HUDEP-2 (cell line): ENCODE measurements around the gene KSR2.

Experiments used
- DNase-seq, 76 experiments: peaks; one replicate each; lab custom pipeline; 2025; ENCODE audit not compliant: unreplicated experiment in 76 of 76; lab: John Stamatoyannopoulos, UW

KSR2 gene

GRCh38 chr12:117589021-117589420 lies 379.8 kb downstream of the KSR2 start:
- DNase-seq, result no peak

- DNase-seq, result peak in 45 of 76 experiments; percentile 1 to 48 (median 12)
These were observed 381.0 kb downstream of the KSR2 start for GRCh38 chr12:117587631-117588287.

GRCh38 chr12:117583677-117584225 lies 385.0 kb downstream of the KSR2 start:
- DNase-seq, result no peak

- DNase-seq, result no peak
These were observed 385.7 kb downstream of the KSR2 start for GRCh38 chr12:117583092-117583491.

GRCh38 chr12:117582135-117582784 lies 386.5 kb downstream of the KSR2 start:
- no peak for DNase-seq

GRCh38 chr12:117580718-117581062 lies 388.1 kb downstream of the KSR2 start:
- peak in 45 of 76 experiments; percentile 1 to 46 (median 14) for DNase-seq

- no peak for DNase-seq
These were observed 388.6 kb downstream of the KSR2 start for GRCh38 chr12:117580015-117580717.

- no peak for DNase-seq
These were observed 391.6 kb downstream of the KSR2 start for GRCh38 chr12:117577122-117577657.

- no peak for DNase-seq
These were observed 392.7 kb downstream of the KSR2 start for GRCh38 chr12:117576053-117576452.

GRCh38 chr12:117574655-117575054 lies 394.1 kb downstream of the KSR2 start:
- DNase-seq, result no peak

- DNase-seq, result no peak
These were observed 396.0 kb downstream of the KSR2 start for GRCh38 chr12:117572755-117573154.

- no peak for DNase-seq
These were observed 397.5 kb downstream of the KSR2 start for GRCh38 chr12:117571321-117571720.

GRCh38 chr12:117570608-117571007 lies 398.2 kb downstream of the KSR2 start:
- no peak for DNase-seq

- DNase-seq, result no peak
These were observed 401.1 kb downstream of the KSR2 start for GRCh38 chr12:117567644-117568216.

- no peak for DNase-seq
These were observed 403.9 kb downstream of the KSR2 start for GRCh38 chr12:117564881-117565280.

GRCh38 chr12:117563706-117564105 lies 405.1 kb downstream of the KSR2 start:
- no peak for DNase-seq

GRCh38 chr12:117563007-117563406 lies 405.8 kb downstream of the KSR2 start:
- no peak for DNase-seq

- no peak for DNase-seq
These were observed 406.8 kb downstream of the KSR2 start for GRCh38 chr12:117561990-117562389.

GRCh38 chr12:117559978-117560377 lies 408.8 kb downstream of the KSR2 start:
- no peak for DNase-seq

GRCh38 chr12:117555889-117556288 lies 412.9 kb downstream of the KSR2 start:
- no peak for DNase-seq

- no peak for DNase-seq
These were observed 415.8 kb downstream of the KSR2 start for GRCh38 chr12:117552971-117553370.
